Stimulated activated CD4-positive, alpha-beta T cell treated with anti-CD3 and anti-CD28 coated beads, Interleukin-4, amount 100 ng/mL, for 1 hour (primary cell): Measurements from ENCODE around the gene RAPGEF5.
"Not testable (repeated sequence)": the region's sequence is repeated elsewhere in the genome, so short reads cannot be mapped to it uniquely, and the experiment has no call there.

Experiments used
- DNase-seq: peaks from one replicate; pipeline ENCODE4 v3.0.0-alpha.2; 2020

RAPGEF5 gene

DNA sequence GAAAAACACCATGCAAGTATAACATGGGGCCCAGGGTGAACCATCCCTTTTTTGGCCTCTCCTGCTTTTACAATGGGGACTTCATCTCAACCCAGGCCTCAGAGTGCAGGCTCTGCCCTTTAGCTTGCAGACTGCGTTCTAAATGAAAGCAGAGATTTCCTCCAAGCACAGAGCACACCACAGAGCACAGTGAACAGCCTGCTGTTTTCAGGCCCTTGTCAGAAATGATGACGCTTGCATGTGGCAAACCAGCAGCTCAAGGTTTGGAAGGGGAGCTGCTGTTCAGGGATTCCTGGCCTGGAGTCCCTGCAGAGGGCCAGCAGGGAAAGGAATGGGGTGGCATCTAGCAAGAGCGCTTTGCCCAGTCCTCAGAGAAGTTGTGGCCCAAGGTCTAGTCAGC, 243.9 kb downstream of the RAPGEF5 start:
- no peak for DNase-seq

DNA sequence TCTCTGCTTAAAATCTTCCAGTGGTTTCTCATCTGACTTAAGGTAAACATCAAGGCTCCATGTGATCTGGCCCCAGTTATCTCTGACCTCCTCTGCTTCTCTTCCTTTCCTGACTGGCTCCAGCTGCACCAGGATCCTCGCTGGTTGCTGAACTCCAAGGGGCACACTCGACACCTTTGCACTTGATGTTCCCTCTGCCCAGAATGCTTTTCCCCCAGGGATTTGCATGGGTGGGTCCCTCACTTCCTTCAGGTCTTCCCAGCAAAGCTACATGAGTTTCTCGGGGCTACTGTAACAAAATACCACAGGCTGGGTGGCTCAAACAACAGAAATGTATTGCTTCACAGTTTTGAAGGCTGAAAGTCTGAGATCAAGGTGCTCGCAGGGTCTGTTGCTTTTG, 245.3 kb downstream of the RAPGEF5 start:
- no peak for DNase-seq

DNA sequence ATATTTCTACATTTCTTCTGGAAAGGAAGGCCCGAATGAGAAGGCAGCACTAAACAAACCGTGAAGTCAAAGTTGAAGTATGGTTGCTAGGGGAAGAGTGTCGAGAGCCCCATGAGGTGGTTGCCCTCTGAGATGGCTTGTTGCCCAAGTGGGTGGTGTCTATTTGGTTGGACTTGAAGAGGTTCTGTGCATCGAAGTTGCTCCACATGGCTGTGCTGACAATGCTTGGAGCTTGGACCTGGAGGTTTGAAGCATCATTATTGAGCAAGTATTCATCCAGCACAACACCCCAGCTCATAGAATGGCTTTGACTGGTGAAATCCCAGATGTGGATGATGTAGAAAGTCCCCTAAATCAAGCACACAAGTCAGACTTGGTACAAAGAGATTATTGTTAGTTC, 246.1 kb downstream of the RAPGEF5 start:
- no peak for DNase-seq

DNA sequence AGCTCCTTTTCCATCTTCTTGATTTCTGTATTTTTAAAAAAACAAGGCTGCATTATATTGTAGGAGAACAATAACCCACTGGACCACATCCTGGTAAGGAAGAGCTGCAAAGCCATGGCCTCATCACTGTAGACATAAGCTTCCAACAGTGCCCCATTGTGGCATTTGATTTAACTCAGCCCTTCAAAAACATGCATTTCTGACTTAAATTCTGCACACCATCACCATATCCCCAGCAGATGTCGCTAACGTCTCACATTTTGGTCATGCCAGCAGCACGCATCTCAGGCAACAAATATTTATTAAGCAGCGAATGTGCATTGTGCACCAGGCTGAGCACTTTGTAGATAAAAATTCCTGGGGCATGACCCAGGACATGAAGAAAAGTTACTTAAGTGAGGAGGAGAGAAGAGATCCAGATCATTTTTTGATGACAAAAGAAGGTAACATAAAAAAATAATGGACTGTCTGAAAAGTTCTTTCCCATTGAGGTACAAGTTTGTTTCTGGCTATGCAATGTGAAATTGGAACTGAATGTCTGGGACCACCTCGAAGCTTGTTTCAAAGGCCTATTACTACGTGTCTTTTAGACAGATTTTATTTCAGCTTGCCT, 246.6 kb downstream of the RAPGEF5 start:
- DNase-seq = peak; percentile 42

DNA sequence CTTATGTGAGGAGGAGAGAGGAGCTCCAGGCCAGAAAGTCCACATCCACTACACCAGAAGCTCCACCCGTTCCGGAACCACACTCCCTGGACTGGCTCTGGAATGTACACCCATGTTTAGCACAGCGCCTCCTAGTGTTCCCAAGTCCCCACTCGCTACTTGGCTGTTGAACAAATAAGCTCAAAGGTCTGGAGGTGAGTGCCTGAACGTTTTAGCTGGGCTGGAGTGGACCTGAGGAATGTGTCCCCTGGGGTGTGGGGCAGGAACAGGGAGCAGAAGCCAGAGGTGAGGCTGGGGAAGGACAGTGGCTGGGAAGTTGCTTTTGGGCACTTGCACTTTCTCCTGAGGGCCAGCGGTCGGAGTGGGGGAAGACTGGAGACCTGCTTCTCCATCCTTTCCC, 247.2 kb downstream of the RAPGEF5 start:
- DNase-seq = peak; percentile 13

DNA sequence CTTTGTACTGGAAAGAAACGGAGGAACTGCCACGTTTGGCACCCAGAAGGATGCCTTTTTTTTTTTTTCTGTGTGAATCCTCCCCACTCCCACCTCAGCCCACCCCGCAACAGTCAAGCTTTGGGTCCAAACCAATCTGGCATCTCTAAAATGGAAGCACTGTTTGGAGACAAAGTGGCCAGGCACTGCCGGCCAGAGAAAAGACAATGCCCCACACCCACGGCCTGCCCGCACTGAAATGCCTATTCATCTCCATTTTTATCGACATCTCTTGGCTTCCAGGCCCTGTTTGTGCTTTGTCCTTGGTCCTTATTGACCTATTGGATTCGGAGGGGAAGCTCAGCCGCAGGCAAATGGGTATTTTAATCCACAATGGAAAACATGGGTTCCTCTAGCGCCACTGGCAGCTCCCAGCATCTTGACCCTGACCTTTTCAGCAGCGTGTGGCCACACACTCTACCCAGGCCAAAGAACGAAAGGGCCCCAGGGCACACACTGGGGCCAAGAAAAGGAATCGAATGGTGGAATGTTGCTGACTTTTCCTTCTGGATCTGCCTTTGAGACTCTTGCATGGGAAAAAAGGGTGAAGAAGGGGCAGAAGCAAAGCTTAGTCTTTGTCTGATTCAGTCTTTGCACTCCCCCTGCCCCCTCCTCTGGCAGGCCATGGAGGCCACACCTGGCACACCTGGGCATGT, 248.7 kb downstream of the RAPGEF5 start:
- no peak for DNase-seq

DNA sequence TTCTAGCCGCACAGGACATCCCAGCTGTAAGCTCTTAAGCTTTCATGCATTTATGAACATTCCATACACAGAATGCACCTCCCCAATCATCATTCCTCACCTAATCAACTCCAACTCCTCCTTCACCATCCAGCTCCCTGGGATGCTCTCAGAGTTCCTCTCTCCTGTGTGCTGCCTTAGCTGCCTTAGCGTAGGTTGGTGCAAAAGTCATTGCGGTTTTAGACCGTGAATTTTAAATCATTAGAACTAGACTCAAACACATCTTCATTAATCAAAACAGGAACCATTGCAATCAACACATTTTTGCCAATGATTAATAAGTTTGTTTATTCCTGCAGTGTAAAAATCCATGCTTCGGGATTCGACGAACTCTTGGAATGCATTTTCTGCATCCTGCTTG, 251.4 kb downstream of the RAPGEF5 start:
- DNase-seq = no peak

DNA sequence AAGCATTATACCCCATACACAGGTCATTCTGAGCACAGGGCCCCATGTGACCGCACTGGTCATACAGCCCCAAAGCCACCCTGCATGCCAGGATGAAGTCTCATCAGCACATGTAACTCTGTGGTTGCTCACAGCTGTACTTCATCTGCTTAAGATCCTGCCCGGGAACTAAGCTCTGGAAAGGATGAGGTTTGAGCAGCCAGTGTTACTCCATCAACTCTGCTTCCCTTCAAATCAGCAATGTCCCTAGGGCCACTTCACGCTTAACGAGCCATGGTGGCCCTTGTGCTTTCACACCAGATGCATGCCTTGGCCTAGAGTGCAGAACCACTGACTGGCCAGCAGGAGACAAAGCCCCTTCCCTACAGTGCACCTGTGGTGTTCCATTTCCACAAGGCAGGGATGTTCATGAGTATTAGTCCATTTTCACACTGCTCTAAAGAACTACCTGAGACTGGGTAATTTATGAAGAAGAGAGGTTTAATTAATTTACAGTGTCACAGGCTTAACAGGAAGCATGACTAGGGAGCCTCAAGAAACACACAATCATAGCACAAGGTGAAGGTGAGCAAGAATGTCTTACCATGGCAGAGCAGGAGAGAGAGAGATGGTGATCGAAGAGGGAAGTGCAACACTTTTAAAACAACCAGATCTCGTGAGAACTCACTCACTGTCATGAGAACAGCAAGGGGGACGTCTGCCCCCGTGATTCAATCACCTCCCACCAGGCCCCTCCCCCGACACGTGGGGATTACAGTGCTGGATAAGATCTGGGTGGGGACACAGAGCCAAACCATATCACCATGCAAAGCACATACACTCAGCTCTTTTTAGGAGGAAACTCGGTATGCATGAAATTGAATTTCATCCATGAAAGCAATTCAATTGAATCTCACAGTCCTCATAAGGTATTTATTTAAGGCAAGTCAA, 262.3 kb downstream of the RAPGEF5 start:
- no peak for DNase-seq

DNA sequence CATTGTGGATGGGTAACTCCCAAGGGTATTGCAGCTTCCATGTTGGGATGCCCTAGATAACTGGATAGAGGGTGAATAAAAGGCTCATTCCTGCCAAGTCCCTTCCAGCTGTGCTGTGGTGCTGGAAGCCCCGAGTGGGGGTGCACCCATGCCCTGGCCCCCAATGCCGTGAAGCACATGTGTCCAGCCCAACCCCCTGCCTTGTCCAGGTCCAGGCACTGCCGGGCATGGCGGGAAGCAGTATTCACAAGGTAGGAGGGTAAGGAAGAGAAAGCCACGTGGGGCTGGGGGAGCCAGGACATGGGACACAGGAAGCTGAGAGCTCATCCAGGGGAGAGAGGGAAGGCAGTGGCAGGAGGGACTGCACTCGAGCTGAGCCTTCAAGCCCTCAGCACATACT, 263.0 kb downstream of the RAPGEF5 start:
- DNase-seq = no peak

DNA sequence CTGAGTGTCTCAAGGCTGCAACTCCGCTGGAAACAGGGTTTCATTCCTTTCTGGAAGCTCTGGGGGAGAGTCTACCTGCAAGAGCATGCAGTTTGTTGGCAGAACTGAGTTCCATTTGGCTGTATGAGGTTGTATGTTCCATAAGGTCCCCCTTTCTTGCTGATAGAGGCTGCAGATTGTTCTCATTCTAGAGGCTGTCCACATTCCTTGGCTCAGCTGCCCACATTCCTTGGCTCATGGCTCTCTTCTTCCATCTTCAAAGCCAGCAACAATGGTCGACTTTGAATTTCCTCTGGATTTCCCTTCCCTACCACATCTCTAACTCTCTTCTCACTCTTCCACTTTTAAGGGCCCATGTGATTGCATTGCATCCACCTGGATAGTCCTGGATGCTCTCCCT, 264.0 kb downstream of the RAPGEF5 start:
- no peak for DNase-seq

DNA sequence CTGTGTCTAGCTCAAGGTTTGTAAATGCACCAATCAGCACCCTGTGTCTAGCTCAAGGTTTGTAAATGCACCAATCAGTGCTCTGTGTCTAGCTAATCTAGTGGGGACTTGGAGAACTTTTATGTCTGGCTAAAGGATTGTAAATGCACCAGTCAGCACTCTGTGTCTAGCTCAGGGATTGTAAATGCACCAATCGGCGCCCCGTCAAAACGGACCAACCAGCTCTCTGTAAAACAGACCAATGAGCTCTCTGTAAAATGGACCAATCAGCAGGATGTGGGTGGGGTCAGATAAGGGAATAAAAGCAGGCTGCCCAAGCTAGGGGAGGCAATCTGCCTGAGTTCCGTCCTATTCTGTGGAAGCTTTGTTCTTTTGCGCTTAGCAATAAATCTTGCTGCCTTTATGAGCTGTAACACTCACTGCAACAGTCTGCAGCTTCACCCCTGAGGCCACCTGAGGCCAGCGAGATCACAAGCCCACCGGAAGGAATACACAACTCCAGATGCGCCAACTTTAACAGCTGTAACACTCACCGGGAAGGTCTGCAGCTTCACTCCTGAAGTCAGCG, 265.9 kb downstream of the RAPGEF5 start:
- not testable (repeated sequence) for DNase-seq

DNA sequence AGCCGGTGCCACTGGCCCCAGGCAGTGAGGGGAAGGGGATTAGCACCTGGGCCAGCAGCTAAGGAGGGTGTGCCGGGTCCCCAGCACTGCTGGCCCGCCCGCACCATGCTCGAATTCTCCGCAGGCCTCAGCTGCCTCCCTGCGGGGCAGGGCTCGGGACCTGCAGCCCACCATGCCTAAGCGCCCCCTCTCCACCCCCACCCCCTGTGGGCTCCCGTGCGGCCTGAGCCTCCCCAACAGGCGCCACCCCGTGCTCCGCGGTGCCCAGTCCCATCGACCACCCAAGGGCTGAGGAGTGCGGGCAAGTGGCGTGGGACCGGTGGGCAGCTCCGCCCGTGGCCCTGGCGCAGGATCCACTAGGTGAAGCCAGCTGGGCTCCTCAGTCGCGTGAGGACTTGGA, 266.4 kb downstream of the RAPGEF5 start:
- no peak for DNase-seq

DNA sequence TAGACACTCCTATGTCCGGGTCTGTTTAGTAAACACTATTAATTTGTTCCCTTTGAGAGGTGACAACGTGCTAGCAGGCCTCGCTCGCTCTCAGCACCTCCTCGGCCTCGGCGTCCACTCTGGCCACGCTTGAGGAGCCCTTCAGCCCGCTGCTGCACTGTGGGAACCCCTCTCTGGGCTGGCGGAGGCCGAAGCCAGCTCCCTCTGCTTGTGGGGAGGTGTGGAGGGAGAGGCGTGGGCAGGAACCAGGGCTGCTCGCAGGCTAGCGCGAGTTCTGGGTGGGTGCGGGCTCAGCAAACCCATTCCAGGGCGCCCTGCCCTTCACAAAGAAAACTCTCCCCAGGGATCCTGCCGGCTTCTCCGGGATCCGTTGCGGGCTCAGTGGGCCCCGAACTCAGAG, 266.8 kb downstream of the RAPGEF5 start:
- no peak for DNase-seq

DNA sequence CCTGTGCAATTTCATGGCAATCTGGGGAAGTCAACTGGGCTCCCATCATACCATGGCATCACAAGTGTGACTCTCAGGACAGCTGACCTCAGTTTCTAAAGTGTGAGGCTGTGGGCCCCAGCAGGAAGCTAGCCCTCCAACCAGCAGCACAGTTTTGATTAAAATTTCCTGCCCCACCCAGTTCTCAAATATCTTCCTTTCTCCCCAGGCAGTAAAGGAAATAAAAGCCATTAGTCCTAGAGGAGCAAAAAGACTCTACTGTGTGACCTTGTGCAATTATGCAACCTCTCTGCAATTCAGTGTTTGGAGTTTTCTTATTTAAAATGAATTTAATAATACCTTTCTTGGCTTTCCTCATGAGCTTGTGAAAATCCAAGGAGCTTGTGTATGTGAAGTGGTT, 268.1 kb downstream of the RAPGEF5 start:
- DNase-seq = no peak

DNA sequence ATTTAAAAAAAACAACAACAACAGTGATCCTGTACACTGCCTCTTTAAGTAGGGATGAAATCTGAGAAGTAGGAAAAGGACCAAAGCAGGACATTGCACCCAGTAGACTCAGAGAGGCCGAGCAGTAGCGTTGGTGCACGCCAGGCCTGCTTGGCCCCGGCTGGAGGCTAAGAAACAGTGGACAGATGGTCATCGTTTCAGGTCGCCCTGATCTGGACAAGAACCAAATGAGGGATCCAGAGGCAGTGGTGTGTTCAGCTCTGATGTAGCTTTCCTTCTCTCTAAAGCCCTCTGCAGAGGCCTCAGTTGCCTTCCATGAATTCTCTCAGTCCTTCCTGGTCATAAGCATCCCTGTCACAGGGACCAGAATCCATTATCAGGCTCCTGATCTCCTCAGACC, 269.1 kb downstream of the RAPGEF5 start:
- DNase-seq = no peak

DNA sequence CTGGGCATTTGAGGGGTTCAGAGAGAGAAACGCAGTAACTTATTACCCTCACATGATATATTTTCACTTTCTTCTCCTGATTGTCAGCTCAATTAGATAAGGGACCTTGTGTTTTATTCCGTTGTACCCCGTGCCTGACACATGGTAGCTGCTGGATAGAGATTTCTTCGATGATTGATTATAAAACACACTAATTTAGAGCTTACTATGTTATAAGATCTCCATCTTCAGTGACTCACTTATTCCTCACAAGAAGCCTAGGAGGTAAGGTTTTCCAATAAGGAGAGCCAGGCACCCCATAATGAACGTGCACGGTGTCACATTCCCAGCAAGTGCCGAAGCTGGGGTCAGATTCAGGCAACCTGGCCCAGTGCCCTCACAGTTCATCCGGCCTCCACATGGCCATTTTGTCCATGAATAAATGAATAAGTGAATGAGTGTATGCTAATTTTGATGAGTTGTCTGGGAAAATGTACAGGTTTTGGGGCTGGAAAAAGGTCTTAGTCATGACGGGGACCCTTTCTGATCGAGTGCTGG, 273.2 kb downstream of the RAPGEF5 start:
- no peak for DNase-seq

DNA sequence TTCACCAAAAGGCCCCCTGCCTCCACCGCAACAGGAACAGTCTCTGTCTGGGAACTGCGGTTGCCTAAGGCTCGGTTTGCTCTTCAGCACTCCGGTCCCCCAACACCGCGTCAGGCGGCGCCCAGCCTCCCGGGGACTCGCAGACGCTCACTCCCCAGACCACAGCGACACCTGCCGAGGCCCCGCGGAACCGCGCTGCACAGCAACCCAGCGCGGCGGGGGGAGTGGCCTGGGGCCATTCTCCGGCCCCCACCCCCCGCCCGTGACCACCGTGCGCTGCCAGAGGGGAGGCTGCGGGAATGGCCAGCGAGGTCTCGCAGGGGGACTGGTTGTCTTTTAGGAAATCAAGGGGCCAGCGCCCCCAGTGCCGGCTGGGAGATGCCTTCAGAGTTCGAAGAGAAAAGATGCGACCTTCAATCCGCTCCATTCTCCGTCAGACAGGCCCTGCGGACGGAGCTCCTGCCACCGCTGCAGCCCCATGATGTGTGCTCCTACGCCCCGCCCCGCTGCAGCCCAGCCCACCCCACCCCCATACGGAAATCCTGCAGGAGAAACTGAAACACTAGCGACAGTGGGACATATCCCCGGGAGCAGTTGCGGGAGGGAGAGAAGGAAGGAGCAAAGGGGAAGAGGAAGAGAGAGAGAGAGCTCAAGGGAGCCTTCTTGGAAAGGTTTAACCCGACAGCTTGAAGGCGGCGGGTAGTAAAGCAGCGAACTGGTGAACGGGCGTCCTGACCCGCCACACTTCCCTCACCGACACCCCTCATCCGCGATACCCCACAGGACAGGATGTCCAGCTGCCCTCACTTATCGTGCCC, 273.9 kb downstream of the RAPGEF5 start:
- peak; percentile 86 for DNase-seq

DNA sequence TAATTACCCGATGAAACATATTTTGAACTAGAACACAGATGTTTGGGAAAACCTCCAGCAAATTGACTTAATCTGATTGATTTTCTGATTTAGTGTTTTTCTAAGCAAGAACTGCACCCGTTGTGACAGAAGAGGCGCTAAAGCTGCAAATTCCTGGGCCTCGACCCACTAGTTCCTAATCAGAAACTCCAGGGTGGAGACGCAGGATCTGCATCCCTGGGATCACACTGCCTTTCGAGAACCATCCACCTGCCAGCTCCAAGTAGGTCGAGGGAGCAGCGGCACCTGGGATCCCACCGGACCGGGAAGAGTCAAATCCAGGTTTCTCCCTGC, 274.4 kb downstream of the RAPGEF5 start:
- no peak for DNase-seq

DNA sequence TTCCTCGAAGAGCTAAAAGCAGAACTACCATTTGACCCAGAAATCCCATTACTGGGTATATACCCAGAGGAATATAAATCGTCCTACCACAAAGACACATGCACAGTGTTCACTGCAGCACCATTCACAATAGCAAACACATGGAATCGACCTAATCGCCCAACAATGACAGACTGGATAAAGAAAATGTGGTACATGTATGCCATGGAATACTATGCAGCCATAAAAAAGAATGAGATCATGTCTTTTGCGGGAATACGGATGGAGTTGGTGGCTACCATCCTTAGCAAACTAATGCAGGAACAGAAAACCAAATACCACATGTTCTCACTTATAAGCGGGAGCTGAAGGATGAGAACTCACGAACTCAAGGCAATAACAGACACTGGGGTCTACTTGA, 276.7 kb downstream of the RAPGEF5 start:
- not testable (repeated sequence) for DNase-seq

DNA sequence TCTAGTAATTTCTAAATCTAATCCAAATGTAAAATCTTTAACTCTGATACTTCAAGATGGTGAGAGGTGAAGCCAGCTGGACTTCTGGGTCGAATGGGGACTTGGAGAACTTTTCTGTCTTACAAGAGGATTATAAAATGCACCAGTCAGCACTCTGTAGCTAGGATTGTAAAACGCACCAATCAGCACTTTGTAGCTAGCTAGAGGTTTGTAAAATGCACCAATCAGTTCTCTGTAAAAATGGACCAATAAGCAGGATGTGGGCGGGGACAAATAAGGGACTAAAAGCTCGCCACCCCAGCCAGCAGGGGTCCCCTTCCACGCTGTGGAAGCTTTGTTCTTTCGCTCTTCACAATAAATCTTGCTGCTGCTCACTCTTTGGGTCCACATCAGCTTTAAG, 278.1 kb downstream of the RAPGEF5 start:
- not testable (repeated sequence) for DNase-seq

DNA sequence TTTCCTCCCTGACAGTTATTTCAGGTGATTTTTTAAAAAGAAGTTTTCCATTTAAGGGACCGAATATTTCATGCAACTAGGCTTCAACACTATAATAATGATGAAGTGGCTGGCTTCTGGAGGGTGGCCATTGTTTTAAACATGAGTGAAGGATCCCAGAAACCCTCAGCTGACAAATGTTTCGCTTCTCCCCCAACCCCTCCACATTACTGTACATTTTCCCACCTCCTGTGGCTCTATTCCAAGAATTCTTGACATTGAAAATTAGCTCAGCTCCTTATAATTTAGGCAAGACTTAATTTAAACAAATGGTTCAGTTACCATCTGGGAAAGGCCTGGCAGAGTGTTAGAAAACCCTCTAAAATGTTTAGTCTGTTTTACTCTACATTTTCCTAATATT, 281.4 kb downstream of the RAPGEF5 start:
- DNase-seq = no peak

DNA sequence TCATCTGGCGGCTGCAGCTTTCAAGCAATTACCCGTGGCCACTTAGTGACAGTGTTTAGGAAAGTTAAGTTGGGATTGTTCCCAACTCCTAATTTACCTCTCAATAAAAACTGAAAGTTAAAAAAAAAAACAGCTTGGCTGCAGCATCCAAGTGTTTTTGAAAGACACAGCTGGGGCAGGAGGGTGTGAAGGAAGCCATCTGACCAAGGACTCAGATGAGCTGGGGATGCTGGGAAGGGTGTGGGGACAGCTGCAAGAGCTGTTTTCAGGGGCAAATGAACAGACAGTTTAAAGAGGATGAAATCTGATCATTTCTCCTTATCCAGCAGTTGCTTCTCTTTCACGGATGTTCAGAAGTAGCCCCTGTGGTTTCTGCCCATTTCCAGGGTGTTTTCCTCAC, 282.1 kb downstream of the RAPGEF5 start:
- DNase-seq = no peak
